ENCODE measurements around the gene SDR42E2.
"Not testable (repeated sequence)": the region's sequence is repeated elsewhere in the genome, so short reads cannot be mapped to it uniquely, and the experiment has no call there.

SDR42E2 gene

GRCh38 chr16:22193063-22193411 is 30.7 kb downstream of the SDR42E2 start:
- H3K27ac ChIP-seq (ENCODE audit: low read depth, low read length) = no peak overlapping the region
- 87% methylated on average over 2 of the region's 2 CpGs for WGBS

GRCh38 chr16:22194707-22195444 is 32.6 kb downstream of the SDR42E2 start:
- H3K9ac ChIP-seq (ENCODE audit: low read depth, low read length) = no peak overlapping the region
- H3K9me3 ChIP-seq (ENCODE audit: insufficient read depth, low read depth, low read length) = no peaks in the 10 kb centered on the region
- H3K4me3 ChIP-seq (ENCODE audit: low read length) = no peak overlapping the region
- no peak overlapping the region for H3K27ac ChIP-seq (ENCODE audit: low read depth, low read length)
- 92% methylated on average over 9 of the region's 9 CpGs for WGBS
- H3K4me1 ChIP-seq (ENCODE audit: insufficient read depth, low read length) = peaks cover 13% of the 10 kb centered on the region; the same call in 1 of the 2 replicates
- peaks cover 3% of the 10 kb centered on the region; the same call in 1 of the 2 replicates for H3K27me3 ChIP-seq (ENCODE audit: insufficient read depth, low read length)
- H3K36me3 ChIP-seq (ENCODE audit: insufficient read depth, low read length) = no peaks in the 10 kb centered on the region

More at GRCh38 chr16:22193063-22193411, 30.7 kb downstream of the SDR42E2 start:
- H3K27me3 ChIP-seq (ENCODE audit: insufficient read depth, low read length) = peaks cover 13% of the 10 kb centered on the region; the same call in 1 of the 2 replicates
- H3K4me1 ChIP-seq (ENCODE audit: insufficient read depth, low read length) = peaks cover 13% of the 10 kb centered on the region; the same call in 1 of the 2 replicates
- no peak overlapping the region for H3K4me3 ChIP-seq (ENCODE audit: low read length)
- H3K9me3 ChIP-seq (ENCODE audit: insufficient read depth, low read depth, low read length) = no peaks in the 10 kb centered on the region
- H3K36me3 ChIP-seq (ENCODE audit: insufficient read depth, low read length) = no peaks in the 10 kb centered on the region
- H3K9ac ChIP-seq (ENCODE audit: low read depth, low read length) = no peak overlapping the region

GRCh38 chr16:22195445-22195694 is 33.1 kb downstream of the SDR42E2 start:
- H3K4me1 ChIP-seq (ENCODE audit: insufficient read depth, low read length) = peaks cover 14% of the 10 kb centered on the region; the same call in 1 of the 2 replicates
- no peaks in the 10 kb centered on the region for H3K36me3 ChIP-seq (ENCODE audit: insufficient read depth, low read length)
- no peaks in the 10 kb centered on the region for H3K27me3 ChIP-seq (ENCODE audit: insufficient read depth, low read length)
- H3K9me3 ChIP-seq (ENCODE audit: insufficient read depth, low read depth, low read length) = no peaks in the 10 kb centered on the region
- no peak overlapping the region for H3K9ac ChIP-seq (ENCODE audit: low read depth, low read length)
- H3K27ac ChIP-seq (ENCODE audit: low read depth, low read length) = no peak overlapping the region
- no peak overlapping the region for H3K4me3 ChIP-seq (ENCODE audit: low read length)

GRCh38 chr16:22195695-22196558 is 33.6 kb downstream of the SDR42E2 start:
- 5% methylated on average over 35 of the region's 39 CpGs for WGBS
- Histone ChIP-seq H3K9me3 (ENCODE audit: insufficient read depth, low read depth, low read length) (no peaks in the 10 kb centered on the region), H3K27me3 (ENCODE audit: insufficient read depth, low read length) (no peaks in the 10 kb centered on the region), H3K36me3 (ENCODE audit: insufficient read depth, low read length) (no peaks in the 10 kb centered on the region), H3K4me1 (ENCODE audit: insufficient read depth, low read length) (peaks cover 14% of the 10 kb centered on the region; the same call in 1 of the 2 replicates), H3K4me3 (ENCODE audit: low read length) (peak overlapping the region; percentile 78), H3K27ac (ENCODE audit: low read depth, low read length) (no peak overlapping the region), H3K9ac (ENCODE audit: low read depth, low read length) (peak overlapping the region; percentile 39)

- not testable (repeated sequence) for H3K9ac ChIP-seq (ENCODE audit: low read depth, low read length); H3K9me3 ChIP-seq (ENCODE audit: insufficient read depth, low read depth, low read length); H3K27me3 ChIP-seq (ENCODE audit: insufficient read depth, low read length); H3K27ac ChIP-seq (ENCODE audit: low read depth, low read length); H3K36me3 ChIP-seq (ENCODE audit: insufficient read depth, low read length)
- peaks cover 14% of the 10 kb centered on the region; the same call in 1 of the 2 replicates for H3K4me1 ChIP-seq (ENCODE audit: insufficient read depth, low read length)
- 78% methylated on average over 20 of the region's 20 CpGs for WGBS
- H3K4me3 ChIP-seq (ENCODE audit: low read length) = peak overlapping the region; percentile 78; the same call in 1 of the 2 replicates
Observed at GRCh38 chr16:22196559-22197168, 34.4 kb downstream of the SDR42E2 start.

GRCh38 chr16:22198547-22199293 is 36.4 kb downstream of the SDR42E2 start:
- Histone ChIP-seq H3K9me3 (ENCODE audit: insufficient read depth, low read depth, low read length) (no peaks in the 10 kb centered on the region), H3K27ac (ENCODE audit: low read depth, low read length) (no peak overlapping the region), H3K4me3 (ENCODE audit: low read length) (no peak overlapping the region), H3K27me3 (ENCODE audit: insufficient read depth, low read length) (no peaks in the 10 kb centered on the region), H3K36me3 (ENCODE audit: insufficient read depth, low read length) (no peaks in the 10 kb centered on the region), H3K4me1 (ENCODE audit: insufficient read depth, low read length) (peaks cover 7% of the 10 kb centered on the region; the same call in 1 of the 2 replicates), H3K9ac (ENCODE audit: low read depth, low read length) (no peak overlapping the region)
- 87% methylated on average over 7 of the region's 7 CpGs for WGBS

DNA sequence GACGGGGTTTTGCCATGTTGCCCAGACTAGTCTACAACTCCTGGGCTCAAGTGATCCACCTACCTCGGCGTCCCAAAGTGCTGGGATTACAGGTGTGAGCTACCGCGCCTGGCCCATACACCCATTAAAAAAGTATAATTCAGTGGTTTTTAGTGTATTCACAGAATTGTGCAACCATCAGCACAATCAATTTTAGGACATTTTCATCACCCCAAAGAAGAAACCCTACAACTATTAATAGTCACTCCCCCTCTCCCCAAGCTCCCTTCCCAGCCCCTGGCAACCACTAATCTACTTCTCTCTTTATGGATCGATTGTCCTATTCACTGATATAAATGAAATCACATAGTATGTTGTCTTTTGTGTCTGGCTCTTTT is 39.9 kb downstream of the SDR42E2 start:
- Histone ChIP-seq H3K27ac (ENCODE audit: low read depth, low read length) (no peak overlapping the region), H3K4me1 (ENCODE audit: insufficient read depth, low read length) (0 out of 2 replicates have a peak, but pooled peaks cover 4% of the 10 kb centered on the region), H3K4me3 (ENCODE audit: low read length) (no peak overlapping the region), H3K36me3 (ENCODE audit: insufficient read depth, low read length) (no peaks in the 10 kb centered on the region), H3K27me3 (ENCODE audit: insufficient read depth, low read length) (no peaks in the 10 kb centered on the region), H3K9me3 (ENCODE audit: insufficient read depth, low read depth, low read length) (no peaks in the 10 kb centered on the region), H3K9ac (ENCODE audit: low read depth, low read length) (no peak overlapping the region)
- WGBS = 94% methylated on average over 4 of the region's 6 CpGs

DNA sequence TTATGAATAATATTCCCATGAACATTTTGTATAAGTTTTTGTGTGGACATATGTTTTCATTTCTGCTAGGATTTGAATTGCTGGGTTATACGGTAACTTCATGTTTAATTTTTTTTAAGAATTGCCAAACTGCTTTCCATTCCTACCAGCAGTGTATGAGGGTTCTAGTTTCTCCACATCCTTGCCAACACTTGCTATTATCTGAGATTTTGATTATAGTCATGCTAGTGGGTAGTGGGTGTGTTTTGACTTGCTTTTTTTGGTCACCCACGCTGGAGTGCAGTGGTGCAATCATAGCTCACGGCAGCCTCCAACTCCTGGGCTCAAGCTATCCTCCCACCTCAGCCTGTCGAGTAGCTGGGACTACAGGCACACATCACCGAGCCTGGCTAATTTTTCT is 40.8 kb downstream of the SDR42E2 start:
- Histone ChIP-seq H3K27ac (ENCODE audit: low read depth, low read length) (no peak overlapping the region), H3K36me3 (ENCODE audit: insufficient read depth, low read length) (no peaks in the 10 kb centered on the region), H3K9ac (ENCODE audit: low read depth, low read length) (no peak overlapping the region), H3K4me1 (ENCODE audit: insufficient read depth, low read length) (0 out of 2 replicates have a peak, but pooled peaks cover 4% of the 10 kb centered on the region), H3K9me3 (ENCODE audit: insufficient read depth, low read depth, low read length) (no peaks in the 10 kb centered on the region), H3K4me3 (ENCODE audit: low read length) (no peak overlapping the region), H3K27me3 (ENCODE audit: insufficient read depth, low read length) (no peaks in the 10 kb centered on the region)
- WGBS = 93% methylated on average over 4 of the region's 5 CpGs

GRCh38 chr16:22204091-22204655 is 41.9 kb downstream of the SDR42E2 start:
- Histone ChIP-seq H3K9me3 (ENCODE audit: insufficient read depth, low read depth, low read length) (no peaks in the 10 kb centered on the region), H3K27me3 (ENCODE audit: insufficient read depth, low read length) (no peaks in the 10 kb centered on the region), H3K27ac (ENCODE audit: low read depth, low read length) (no peak overlapping the region), H3K4me3 (ENCODE audit: low read length) (no peak overlapping the region), H3K9ac (ENCODE audit: low read depth, low read length) (no peak overlapping the region), H3K4me1 (ENCODE audit: insufficient read depth, low read length) (0 out of 2 replicates have a peak, but pooled peaks cover 4% of the 10 kb centered on the region), H3K36me3 (ENCODE audit: insufficient read depth, low read length) (no peaks in the 10 kb centered on the region)
- 92% methylated on average over 2 of the region's 2 CpGs for WGBS

- peak overlapping the region; percentile 44; the same call in 1 of the 2 replicates for H3K9ac ChIP-seq (ENCODE audit: low read depth, low read length)
- no peaks in the 10 kb centered on the region for H3K9me3 ChIP-seq (ENCODE audit: insufficient read depth, low read depth, low read length)
- peak overlapping the region; percentile 97 for H3K4me3 ChIP-seq (ENCODE audit: low read length)
- no peaks in the 10 kb centered on the region for H3K36me3 ChIP-seq (ENCODE audit: insufficient read depth, low read length)
- H3K27ac ChIP-seq (ENCODE audit: low read depth, low read length) = peak overlapping the region; percentile 21; the same call in 1 of the 2 replicates
- 22% methylated on average over 10 of the region's 11 CpGs for WGBS
- no peaks in the 10 kb centered on the region for H3K4me1 ChIP-seq (ENCODE audit: insufficient read depth, low read length)
- H3K27me3 ChIP-seq (ENCODE audit: insufficient read depth, low read length) = no peaks in the 10 kb centered on the region
Observed at GRCh38 chr16:22205577-22206012, 43.3 kb downstream of the SDR42E2 start.

All from HUES64 (cell line).